Loucy (cell line): ENCODE measurements around the gene PKP1.

ENCODE experiments used
- H2AFZ ChIP-seq: fragments of 200-600 bp; sonication (generic); 2 replicates; pipeline ENCODE4 v1.6.0; 2016; ENCODE audit warnings: antibody characterized with exemption, mild to moderate bottlenecking, low read length, moderate library complexity
- H3F3A ChIP-seq: fragments of 200-600 bp; 2 replicates; pipeline ENCODE4 v1.6.0; 2016; ENCODE audit warnings: antibody characterized with exemption, low read depth, mild to moderate bottlenecking
- H3K27me3 ChIP-seq: fragments of 200-600 bp; sonication (generic); 2 replicates; pipeline ENCODE4 v1.6.1; 2014; ENCODE audit warnings: low read length, mild to moderate bottlenecking; ENCODE audit not compliant: insufficient read depth, poor library complexity, severe bottlenecking
- H3K36me3 ChIP-seq: fragments of 200-600 bp; sonication (generic); 2 replicates; pipeline ENCODE4 v1.6.1; 2016; ENCODE audit warnings: low read length; ENCODE audit not compliant: insufficient read depth
- H3K4me1 ChIP-seq: fragments of 200-600 bp; sonication (generic); 2 replicates; pipeline ENCODE4 v1.5.1; 2014; ENCODE audit warnings: low read length, mild to moderate bottlenecking; ENCODE audit not compliant: insufficient read depth, poor library complexity, severe bottlenecking
- H3K4me2 ChIP-seq: fragments of 200-600 bp; sonication (generic); 2 replicates; pipeline ENCODE4 v1.6.0; 2014; ENCODE audit warnings: antibody characterized with exemption, low read length, low read depth, mild to moderate bottlenecking; ENCODE audit not compliant: poor library complexity, severe bottlenecking
- H3K4me3 ChIP-seq: fragments of 200-600 bp; sonication (generic); 2 replicates; pipeline ENCODE4 v1.5.1; 2014; ENCODE audit warnings: low read length, mild to moderate bottlenecking, mixed read lengths; ENCODE audit not compliant: poor library complexity, severe bottlenecking
- H3K79me2 ChIP-seq: fragments of 200-600 bp; sonication (generic); 2 replicates; pipeline ENCODE4 v1.6.1; 2014; ENCODE audit warnings: low read length; ENCODE audit not compliant: insufficient read depth
- H3K9ac ChIP-seq: fragments of 200-600 bp; sonication (generic); 2 replicates; pipeline ENCODE4 v1.6.0; 2014; ENCODE audit warnings: mild to moderate bottlenecking, low read depth, low read length, moderate library complexity; ENCODE audit not compliant: poor library complexity, severe bottlenecking
- H3K9me2 ChIP-seq: fragments of 200-600 bp; sonication (generic); replicated peaks from 2 replicates; pipeline ENCODE4 v1.6.1; 2016; ENCODE audit warnings: low read depth, low read length, mixed read lengths
- H3K9me3 ChIP-seq: fragments of 200-600 bp; sonication (generic); 2 replicates; pipeline ENCODE4 v1.6.1; 2014; ENCODE audit warnings: mild to moderate bottlenecking, antibody characterized with exemption, low read length, low read depth; ENCODE audit not compliant: insufficient read depth
- H4K20me1 ChIP-seq: fragments of 200-600 bp; sonication (generic); 2 replicates; pipeline ENCODE4 v1.6.0; 2014; ENCODE audit warnings: antibody characterized with exemption, low read length, mild to moderate bottlenecking; ENCODE audit not compliant: insufficient read depth, poor library complexity, severe bottlenecking
- EZH2phosphoT487 ChIP-seq: fragments of 200-600 bp; IDR thresholded peaks from 2 replicates; pipeline ENCODE4 v1.6.1; 2018; ENCODE audit warnings: antibody characterized with exemption, mild to moderate bottlenecking, moderate library complexity, borderline replicate concordance
- TF ChIP-seq, protein P1 (sequence below): fragments of 200-600 bp; sonication (generic); conservative IDR thresholded peaks from 2 replicates; pipeline ENCODE4 v1.5.1; 2014; ENCODE audit warnings: mild to moderate bottlenecking, antibody characterized with exemption, low read length

The PKP1 gene

DNA sequence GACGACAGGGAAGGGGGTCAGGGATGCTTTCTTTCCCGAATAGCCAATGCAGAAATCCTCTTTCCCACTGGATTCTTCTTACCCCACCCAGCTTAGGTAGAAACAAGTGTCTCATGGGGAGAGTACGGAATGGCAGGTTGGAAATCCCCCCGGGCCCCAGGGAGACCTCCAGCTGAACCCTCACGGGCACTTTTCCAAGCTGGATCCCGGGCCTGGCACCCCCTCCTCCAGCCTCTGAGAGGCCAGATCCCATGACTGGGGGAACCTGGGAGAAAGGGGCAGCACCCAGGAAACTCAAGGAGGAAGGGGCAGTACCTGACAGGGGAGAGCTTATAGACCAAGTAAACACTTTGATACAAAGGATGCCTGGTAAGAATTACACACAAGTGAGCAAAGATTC lies 1.3 kb downstream of the PKP1 start:
- Histone ChIP-seq H3K27me3 (no peaks in the 10 kb centered on the region), H3K4me2 (no peak overlapping the region), H3K79me2 (no peaks in the 10 kb centered on the region), H3K36me3 (no peaks in the 10 kb centered on the region), H4K20me1 (no peaks in the 10 kb centered on the region), H3F3A (no peaks in the 10 kb centered on the region), H3K4me1 (no peaks in the 10 kb centered on the region), H3K9me3 (no peaks in the 10 kb centered on the region), H3K9me2 (no peaks in the 10 kb centered on the region), H3K9ac (no peak overlapping the region), H3K4me3 (no peak overlapping the region), H2AFZ (no peak overlapping the region)
- no peak for TF ChIP-seq EZH2phosphoT487
- TF ChIP-seq, protein P1, sequence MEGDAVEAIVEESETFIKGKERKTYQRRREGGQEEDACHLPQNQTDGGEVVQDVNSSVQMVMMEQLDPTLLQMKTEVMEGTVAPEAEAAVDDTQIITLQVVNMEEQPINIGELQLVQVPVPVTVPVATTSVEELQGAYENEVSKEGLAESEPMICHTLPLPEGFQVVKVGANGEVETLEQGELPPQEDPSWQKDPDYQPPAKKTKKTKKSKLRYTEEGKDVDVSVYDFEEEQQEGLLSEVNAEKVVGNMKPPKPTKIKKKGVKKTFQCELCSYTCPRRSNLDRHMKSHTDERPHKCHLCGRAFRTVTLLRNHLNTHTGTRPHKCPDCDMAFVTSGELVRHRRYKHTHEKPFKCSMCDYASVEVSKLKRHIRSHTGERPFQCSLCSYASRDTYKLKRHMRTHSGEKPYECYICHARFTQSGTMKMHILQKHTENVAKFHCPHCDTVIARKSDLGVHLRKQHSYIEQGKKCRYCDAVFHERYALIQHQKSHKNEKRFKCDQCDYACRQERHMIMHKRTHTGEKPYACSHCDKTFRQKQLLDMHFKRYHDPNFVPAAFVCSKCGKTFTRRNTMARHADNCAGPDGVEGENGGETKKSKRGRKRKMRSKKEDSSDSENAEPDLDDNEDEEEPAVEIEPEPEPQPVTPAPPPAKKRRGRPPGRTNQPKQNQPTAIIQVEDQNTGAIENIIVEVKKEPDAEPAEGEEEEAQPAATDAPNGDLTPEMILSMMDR = no peak

DNA sequence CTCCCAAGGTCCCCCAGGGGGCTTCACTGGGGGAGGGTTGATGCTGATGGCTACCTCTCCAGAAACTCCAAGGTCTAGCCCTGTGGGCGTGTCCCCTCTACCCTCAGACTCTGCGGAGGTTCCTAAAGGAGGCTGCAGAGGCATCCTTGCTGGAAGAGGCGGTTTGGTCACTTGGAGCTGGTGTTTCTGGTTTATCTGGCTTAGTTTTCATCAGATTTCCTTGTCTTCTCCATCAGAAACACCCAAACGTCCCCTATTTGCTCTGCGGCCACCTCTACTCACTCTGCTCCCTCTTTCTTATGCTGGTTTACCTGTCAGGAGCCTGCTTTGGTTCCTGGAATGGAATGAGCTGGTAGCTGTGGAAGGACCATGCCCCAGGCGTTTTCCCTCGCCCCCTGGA lies 2.5 kb downstream of the PKP1 start:
- H3K79me2 ChIP-seq = no peaks in the 10 kb centered on the region
- no peaks in the 10 kb centered on the region for H3F3A ChIP-seq
- no peaks in the 10 kb centered on the region for H3K9me3 ChIP-seq
- TF ChIP-seq EZH2phosphoT487 = no peak
- TF ChIP-seq, protein P1 = no peak
- no peaks in the 10 kb centered on the region for H3K9me2 ChIP-seq
- H3K4me1 ChIP-seq = no peaks in the 10 kb centered on the region
- H3K4me3 ChIP-seq = no peak overlapping the region
- H3K27me3 ChIP-seq = no peaks in the 10 kb centered on the region
- no peaks in the 10 kb centered on the region for H4K20me1 ChIP-seq
- H3K4me2 ChIP-seq = no peak overlapping the region
- H3K9ac ChIP-seq = no peak overlapping the region
- no peaks in the 10 kb centered on the region for H3K36me3 ChIP-seq
- H2AFZ ChIP-seq = no peak overlapping the region

DNA sequence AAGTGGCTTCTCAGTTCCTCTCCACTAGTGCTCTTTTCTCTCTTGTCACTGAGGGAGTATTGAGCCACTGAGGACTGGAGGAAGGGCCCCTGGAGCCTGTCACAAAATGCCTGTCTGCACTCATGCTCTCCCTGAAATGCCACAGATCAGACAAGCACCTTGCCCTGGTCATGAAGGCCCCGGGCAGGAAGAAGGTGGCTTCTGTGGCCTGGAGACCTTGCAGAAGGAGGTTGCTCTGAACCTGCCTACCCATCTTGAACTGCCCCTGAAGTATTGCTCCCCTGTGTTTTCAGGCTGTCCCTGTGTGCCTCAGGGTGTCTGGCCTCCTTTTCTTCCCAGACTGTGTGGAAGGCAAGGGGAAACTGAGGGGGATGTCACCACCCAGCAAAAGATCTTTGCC lies 3.1 kb downstream of the PKP1 start:
- Histone ChIP-seq H3K79me2 (no peaks in the 10 kb centered on the region), H3K27me3 (no peaks in the 10 kb centered on the region), H3K9ac (no peak overlapping the region), H3K4me2 (no peak overlapping the region), H3F3A (no peaks in the 10 kb centered on the region), H3K4me3 (no peak overlapping the region), H3K9me3 (no peaks in the 10 kb centered on the region), H3K36me3 (no peaks in the 10 kb centered on the region), H3K4me1 (no peaks in the 10 kb centered on the region), H2AFZ (no peak overlapping the region), H4K20me1 (no peaks in the 10 kb centered on the region), H3K9me2 (no peaks in the 10 kb centered on the region)
- TF ChIP-seq EZH2phosphoT487 = no peak
- TF ChIP-seq, protein P1 = no peak
